IMR-90 (cell line): ENCODE data around the gene PCDHGA8. TPM values are rescaled to one million over a fixed set of nuclear protein-coding genes. Genes with fewer than 3 reads are reported as not detected.

Source experiments
- ATAC-seq: fragments of 200-7000 bp; cut with Tn5 transposase; 2 replicates; pipeline ENCODE4 v1.9.1; 2020; ENCODE audit warnings: low read depth, mild to moderate bottlenecking, moderate library complexity
- BruUV-seq: library from RNA; stranded (reverse); fragments of 400-500 nt; replicated peaks from 2 replicates; lab custom pipeline; 2021; lab: Mats Ljungman, UMichigan
- CTCF ChIA-PET: fragments of 300-600 bp; formaldehyde crosslinking; extraction: SDS; loops from one replicate; lab custom pipeline; 2021; ENCODE audit warnings: antibody characterized with exemption; lab: Yijun Ruan, JAX
- POLR2A ChIA-PET: fragments of 300-600 bp; sonication (Branson Sonifier 250); formaldehyde crosslinking; loops from one replicate; lab custom pipeline; 2022; ENCODE audit warnings: antibody characterized with exemption; ENCODE audit not compliant: unreplicated experiment; lab: Charles Lee
- DNase-seq: peaks from one replicate; pipeline ENCODE4 v3.0.0; 2013
- H2AFZ ChIP-seq: replicated peaks from 2 replicates; pipeline ENCODE3; 2013; ENCODE audit warnings: low read length, mild to moderate bottlenecking; ENCODE audit not compliant: poor library complexity
- H2AK5ac ChIP-seq: 2 replicates; pipeline ENCODE4 v1.6.1; 2013; ENCODE audit warnings: low read depth, low read length, inconsistent platforms
- H2AK9ac ChIP-seq: replicated peaks from 2 replicates; pipeline ENCODE3; 2013; ENCODE audit warnings: mild to moderate bottlenecking, low read depth, low read length, moderate library complexity; ENCODE audit not compliant: poor library complexity
- H2BK120ac ChIP-seq: 2 replicates; pipeline ENCODE4 v1.6.1; 2013; ENCODE audit warnings: low read depth, low read length, inconsistent platforms
- H2BK15ac ChIP-seq: 3 replicates; pipeline ENCODE4 v1.6.1; 2013; ENCODE audit warnings: low read depth, low read length, inconsistent platforms
- H2BK20ac ChIP-seq: 2 replicates; pipeline ENCODE4 v1.6.1; 2013; ENCODE audit warnings: low read depth, mild to moderate bottlenecking, inconsistent platforms, low read length, moderate library complexity
- H2BK5ac ChIP-seq: 2 replicates; pipeline ENCODE4 v1.6.1; 2013; ENCODE audit warnings: mild to moderate bottlenecking, low read depth, low read length, inconsistent platforms; ENCODE audit not compliant: poor library complexity, severe bottlenecking
- H3K14ac ChIP-seq: replicated peaks from 2 replicates; pipeline ENCODE4 v1.6.1; 2013; ENCODE audit warnings: low read depth, low read length, inconsistent platforms
- H3K18ac ChIP-seq: 2 replicates; pipeline ENCODE4 v1.6.1; 2013; ENCODE audit warnings: low read depth, low read length, control low read depth
- H3K23ac ChIP-seq: 2 replicates; pipeline ENCODE4 v1.6.1; 2013; ENCODE audit warnings: low read depth, low read length, inconsistent platforms
- H3K27ac ChIP-seq: 2 replicates; pipeline ENCODE4 v1.5.1; 2013; ENCODE audit warnings: mild to moderate bottlenecking, control low read depth, low read length; ENCODE audit not compliant: insufficient read depth
- H3K27me3 ChIP-seq: 2 replicates; pipeline ENCODE4 v1.6.1; 2013; ENCODE audit warnings: low read length; ENCODE audit not compliant: control insufficient read depth, insufficient read depth
- H3K36me3 ChIP-seq: 2 replicates; pipeline ENCODE4 v1.6.1; 2013; ENCODE audit warnings: low read length, mixed read lengths; ENCODE audit not compliant: control insufficient read depth, insufficient read depth
- H3K4ac ChIP-seq: 2 replicates; pipeline ENCODE4 v1.6.1; 2013; ENCODE audit warnings: low read depth, low read length, inconsistent platforms
- H3K4me1 ChIP-seq: 2 replicates; pipeline ENCODE4 v1.6.1; 2013; ENCODE audit warnings: low read length, mixed read lengths; ENCODE audit not compliant: control insufficient read depth, insufficient read depth
- H3K4me2 ChIP-seq: 2 replicates; pipeline ENCODE4 v1.6.1; 2013; ENCODE audit warnings: low read depth, mild to moderate bottlenecking, control low read depth, low read length, moderate library complexity
- H3K4me3 ChIP-seq: 2 replicates; pipeline ENCODE4 v1.5.1; 2013; ENCODE audit warnings: low read depth, mild to moderate bottlenecking, control low read depth, low read length, moderate library complexity; ENCODE audit not compliant: insufficient read depth
- H3K56ac ChIP-seq: 2 replicates; pipeline ENCODE4 v1.6.1; 2013; ENCODE audit warnings: low read length, inconsistent platforms; ENCODE audit not compliant: insufficient read depth; ENCODE audit errors: extremely low read depth
- H3K79me1 ChIP-seq, 2 experiments: 2 replicates each; pipeline ENCODE4 v1.6.1; 2013; ENCODE audit warnings: low read length in 2 of 2, inconsistent platforms in 1 of 2, low read depth in 1 of 2
- H3K9ac ChIP-seq: 2 replicates; pipeline ENCODE4 v1.6.1; 2013; ENCODE audit warnings: low read depth, low read length, control low read depth
- H3K9me1 ChIP-seq: 2 replicates; pipeline ENCODE4 v1.6.1; 2013; ENCODE audit warnings: low read length, inconsistent platforms; ENCODE audit not compliant: insufficient read depth
- H3K9me3 ChIP-seq: 2 replicates; pipeline ENCODE4 v1.6.1; 2013; ENCODE audit warnings: low read length; ENCODE audit not compliant: control insufficient read depth, insufficient read depth
- H4K20me1 ChIP-seq: 2 replicates; pipeline ENCODE4 v1.6.1; 2013; ENCODE audit warnings: low read length, inconsistent platforms; ENCODE audit not compliant: insufficient read depth
- H4K5ac ChIP-seq: 2 replicates; pipeline ENCODE4 v1.6.1; 2013; ENCODE audit warnings: mild to moderate bottlenecking, low read depth, low read length, control low read depth
- H4K8ac ChIP-seq, 2 experiments: 2 replicates each; pipeline ENCODE4 v1.6.1; 2013; ENCODE audit warnings: low read depth in 2 of 2, low read length in 2 of 2, control low read depth in 1 of 2, inconsistent platforms in 1 of 2
- H4K91ac ChIP-seq: 2 replicates; pipeline ENCODE4 v1.6.1; 2013; ENCODE audit warnings: low read depth, low read length, inconsistent platforms; ENCODE audit not compliant: insufficient read depth
- CHD1 ChIP-seq: IDR thresholded peaks from 2 replicates; pipeline ENCODE4 v1.6.1; 2012; ENCODE audit warnings: low read depth, low read length, improper control_type of control experiment
- CTCF ChIP-seq: conservative IDR thresholded peaks from 2 replicates; pipeline ENCODE4 v1.5.1; 2012; ENCODE audit warnings: mild to moderate bottlenecking, low read depth, low read length, improper control_type of control experiment
- NFE2L2 ChIP-seq: fragments of 150-350 bp; IDR thresholded peaks from 2 replicates; pipeline ENCODE4 v1.6.1; 2016; ENCODE audit warnings: low read depth, mild to moderate bottlenecking, low read length
- RAD21 ChIP-seq: IDR thresholded peaks from 2 replicates; pipeline ENCODE4 v1.6.1; 2012; ENCODE audit warnings: low read length, improper control_type of control experiment
- WGBS, 2 experiments: methylation state at CpG; one replicate each; pipeline versions ENCODE4 v1.1.5 to v1.1.7; 2013; ENCODE audit warnings: missing lambda C conversion rate in 2 of 2; ENCODE audit not compliant: insufficient read length in 1 of 2; ENCODE audit errors: extremely low coverage in 2 of 2; 5-methylcytosine and 5-hydroxymethylcytosine counted together
- dilution Hi-C: fragments of 300-500 bp; cut with HindIII; formaldehyde crosslinking; loops from one replicate; pipeline ENCODE4 v1.14.3; 2018; ENCODE audit warnings: low sequenced_read_pairs; ENCODE audit not compliant: unreplicated experiment
- in situ Hi-C: fragments of 300-500 bp; cut with MboI; formaldehyde crosslinking; loops from 3 replicates; pipeline ENCODE4 v1.14.3; 2019; ENCODE audit warnings: low sequenced_read_pairs, inconsistent platforms, mixed read lengths
- intact Hi-C: fragments of 100-400 bp; cut with micrococcal nuclease; formaldehyde crosslinking; loops from 2 replicates; pipeline ENCODE4 v1.10.0; 2022
- polyA plus RNA-seq, 3 experiments: library from polyadenylated mRNA; depleted of rRNA; stranded (reverse); fragments of >200 nt; gene quantifications; 2 replicates each; pipeline ENCODE4 v1.2.3, GENCODE V29; 2012; ENCODE audit warnings: low replicate concordance in 1 of 3
- total RNA-seq: library from RNA; depleted of rRNA; stranded (reverse); fragments of >200 nt; gene quantifications from 2 replicates; pipeline ENCODE4 v1.2.3, GENCODE V29; 2012

Gene PCDHGA8
- total and polyA plus RNA-seq, 2 of the 4 experiments (the other 2 are of a cell fraction), result 0.89 to 2.0 TPM

DNA sequence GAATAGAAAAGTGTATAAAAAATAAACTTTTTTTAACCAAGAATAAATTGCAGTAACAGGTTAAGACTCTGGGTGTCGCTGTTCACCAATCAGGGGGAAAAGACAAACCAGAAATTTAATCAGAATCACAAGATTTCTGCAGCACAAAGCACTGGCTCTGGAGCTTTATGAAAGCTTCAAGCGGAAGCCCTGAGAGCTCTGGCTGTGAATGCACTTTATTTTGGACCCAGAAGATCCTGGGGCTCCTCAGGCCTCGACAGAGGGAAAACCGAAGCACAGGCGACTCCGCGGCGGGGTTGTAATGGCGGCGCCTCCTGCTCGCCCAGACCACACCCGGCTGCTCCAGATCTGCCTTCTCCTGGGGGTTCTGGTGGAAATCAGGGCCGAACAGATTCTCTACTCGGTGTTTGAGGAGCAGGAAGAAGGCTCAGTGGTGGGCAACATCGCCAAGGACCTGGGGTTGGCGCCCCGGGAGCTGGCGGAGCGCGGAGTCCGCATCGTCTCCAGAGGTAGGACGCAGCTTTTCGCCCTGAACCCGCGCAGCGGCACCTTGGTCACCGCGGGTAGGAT, 37.4 kb upstream of the PCDHGA8 start, which contains the start of gene PCDHGA4:
TSS of gene PCDHGA4 (plus strand) at position 122 of the 570 bp plus-strand sequence. CDS start at position 209, 87 bp downstream.
- BruUV-seq, result no TSS peak
- H3K9ac ChIP-seq, result 0 out of 2 replicates have a peak within 1 kb of the TSS, but pooled peaks have one; percentile 19
- no peak; the same call in 1 of the 2 replicates for ATAC-seq
- H2AFZ ChIP-seq, result peak within 1 kb of the TSS; percentile 82
- POLR2A ChIA-PET, result no interaction called here
- CTCF ChIA-PET, result no interaction called here
- dilution Hi-C loops, result no loop called here
- in situ Hi-C loops, result no loop called here
- no peak for TF ChIP-seq NFE2L2
- TF ChIP-seq CTCF, result peak; percentile 63
- peak; percentile 36 for TF ChIP-seq RAD21
- TF ChIP-seq CHD1, result no peak
- peak within 1 kb of the TSS; percentile 87; the same call in 1 of the 2 replicates for H4K5ac ChIP-seq
- H3K4me3 ChIP-seq, result peak within 1 kb of the TSS; percentile 76
- H3K9me1 ChIP-seq, result no peaks in the 10 kb centered on the region
- peaks cover 55% of the 10 kb centered on the region for H3K9me3 ChIP-seq
- H3K18ac ChIP-seq, result peak within 1 kb of the TSS; percentile 13; the same call in 1 of the 2 replicates
- 17% methylated on average over 10 of the region's 29 CpGs; no CpG with 5 or more reads in 1 of the 2 experiments for WGBS, 2 experiments
- no peaks in the 10 kb centered on the region for H3K4me1 ChIP-seq
- H2AK5ac ChIP-seq, result no peak within 1 kb of the TSS
- peak within 1 kb of the TSS; percentile 85 for H3K4me2 ChIP-seq
- no peak within 1 kb of the TSS for H3K56ac ChIP-seq
- H3K23ac ChIP-seq, result no peak within 1 kb of the TSS
- H3K79me1 ChIP-seq, result no peaks in the 10 kb centered on the region
- no peak within 1 kb of the TSS for H2BK20ac ChIP-seq
- H3K36me3 ChIP-seq, result peaks cover 5% of the 10 kb centered on the region; the same call in 1 of the 2 replicates
- no peaks in the 10 kb centered on the region for H3K27me3 ChIP-seq
- no peak within 1 kb of the TSS for H4K91ac ChIP-seq
- no peak within 1 kb of the TSS for H2AK9ac ChIP-seq
- DNase-seq, result peak; percentile 28
- no peaks in the 10 kb centered on the region for H4K20me1 ChIP-seq
- no peak within 1 kb of the TSS for H2BK5ac ChIP-seq
- no peak within 1 kb of the TSS for H3K4ac ChIP-seq
- intact Hi-C loops, result no loop called here
- H3K14ac ChIP-seq, result no peak within 1 kb of the TSS
- no peak within 1 kb of the TSS for H2BK120ac ChIP-seq
- no peak within 1 kb of the TSS for H3K27ac ChIP-seq
- H2BK15ac ChIP-seq, result no peak within 1 kb of the TSS
- no peak within 1 kb of the TSS for H4K8ac ChIP-seq
